ENCODE data around the gene ATP5PF.

- no peak for TF ChIP-seq POLR2AphosphoS5 (IDR thresholded peaks at IDR 0.05)
- no peak for TF ChIP-seq CTCF (IDR thresholded peaks at IDR 0.05)
- no peak for TF ChIP-seq EP300 (IDR thresholded peaks at IDR 0.05)
Observed at GRCh38 chr21:25757531-25757930, 22.8 kb upstream of the ATP5PF start.

Data from esophagus muscularis mucosa (tissue), 4 donors.